NCI-H524 treated with DMSO at 0.1 percent for 48 hours (cell line): ENCODE results near the gene TRAP1.
"Not testable (repeated sequence)": the region's sequence is repeated elsewhere in the genome, so short reads cannot be mapped to it uniquely, and the experiment has no call there.

Experiments
- DNase-seq: peaks from one replicate; lab custom pipeline; 2025; lab: John Stamatoyannopoulos, UW

Gene TRAP1

GRCh38 chr16:3611146-3611975 lies 106.0 kb downstream of the TRAP1 start, which contains the start of gene SLX4:
Gene SLX4 (minus strand): TSS chr16:3611606. CDS start chr16:3608964, 2,642 bp downstream.
- DNase-seq: peak; percentile 69

- DNase-seq: no peak
Measured at GRCh38 chr16:3610698-3611145, 106.6 kb downstream of the TRAP1 start.

GRCh38 chr16:3609895-3610697 lies 107.2 kb downstream of the TRAP1 start:
- no peak for DNase-seq

GRCh38 chr16:3608976-3609375 lies 108.3 kb downstream of the TRAP1 start:
- not testable (repeated sequence) for DNase-seq

GRCh38 chr16:3608069-3608468 lies 109.3 kb downstream of the TRAP1 start:
- no peak for DNase-seq
